SK-N-MC (cell line): ENCODE results near the gene DGKB.

Experiments
- EZH2 ChIP-seq: fragments of 200-600 bp; sonication (generic); IDR thresholded peaks from one replicate; pipeline ENCODE4 v1.6.1; 2017; ENCODE audit warnings: antibody characterized with exemption
- FOXP2 ChIP-seq: optimal IDR thresholded peaks from 2 replicates; pipeline ENCODE3; 2011; ENCODE audit warnings: mild to moderate bottlenecking, moderate library complexity; ENCODE audit not compliant: insufficient read depth; ENCODE audit errors: extremely low read length, control extremely low read depth
- POLR2AphosphoS5 ChIP-seq: IDR thresholded peaks from 2 replicates; pipeline ENCODE4 v1.6.1; 2012; ENCODE audit warnings: mild to moderate bottlenecking, low read depth, low read length, borderline replicate concordance

- no peak for TF ChIP-seq POLR2AphosphoS5
- no peak for TF ChIP-seq EZH2
- no peak for TF ChIP-seq FOXP2
Observed at GRCh38 chr7:14630048-14630447, 272.5 kb downstream of the DGKB start.
